CD4-positive, alpha-beta T cell treated with Interleukin-1 beta for 1 hour (primary cell): ENCODE data around the gene ABI2.
"Not testable (repeated sequence)": the region's sequence is repeated elsewhere in the genome, so short reads cannot be mapped to it uniquely, and the experiment has no call there.

Source experiments
- DNase-seq, 2 donors: peaks; one replicate each; pipeline ENCODE4 v3.0.0-alpha.2; 2020 to 2022

ABI2 gene

GRCh38 chr2:203360833-203361430, 32.7 kb downstream of the ABI2 start:
- DNase-seq = no peak

- DNase-seq = no peak
Observed at GRCh38 chr2:203361495-203361894, 33.3 kb downstream of the ABI2 start.

- DNase-seq = no peak
Observed at GRCh38 chr2:203361922-203362321, 33.7 kb downstream of the ABI2 start.

GRCh38 chr2:203366639-203367466, 38.7 kb downstream of the ABI2 start:
- DNase-seq = no peak

GRCh38 chr2:203372706-203373105, 44.5 kb downstream of the ABI2 start:
- not testable (repeated sequence) for DNase-seq

- DNase-seq = no peak
Observed at GRCh38 chr2:203376173-203376572, 48.0 kb downstream of the ABI2 start.

GRCh38 chr2:203379156-203379555, 51.0 kb downstream of the ABI2 start:
- DNase-seq = no peak

- DNase-seq = no peak
Observed at GRCh38 chr2:203383038-203383437, 54.8 kb downstream of the ABI2 start.

- not testable (repeated sequence) for DNase-seq
Observed at GRCh38 chr2:203388153-203388552, 60.0 kb downstream of the ABI2 start.

- DNase-seq = no peak
Observed at GRCh38 chr2:203394519-203395227, 66.5 kb downstream of the ABI2 start.

GRCh38 chr2:203395858-203396257, 67.7 kb downstream of the ABI2 start:
- no peak for DNase-seq

- DNase-seq = no peak
Observed at GRCh38 chr2:203396667-203397066, 68.5 kb downstream of the ABI2 start.

GRCh38 chr2:203399031-203399430, 70.8 kb downstream of the ABI2 start:
- DNase-seq = no peak

- DNase-seq = no peak
Observed at GRCh38 chr2:203400805-203401585, 72.8 kb downstream of the ABI2 start.

- no peak for DNase-seq
Observed at GRCh38 chr2:203404996-203405395, 76.8 kb downstream of the ABI2 start.

- no peak for DNase-seq
Observed at GRCh38 chr2:203407496-203407895, 79.3 kb downstream of the ABI2 start.

- no peak for DNase-seq
Observed at GRCh38 chr2:203412546-203413331, 84.5 kb downstream of the ABI2 start.

- DNase-seq = no peak
Observed at GRCh38 chr2:203413796-203414195, 85.6 kb downstream of the ABI2 start.

- no peak for DNase-seq
Observed at GRCh38 chr2:203418271-203418670, 90.1 kb downstream of the ABI2 start.

GRCh38 chr2:203427061-203427460, 98.9 kb downstream of the ABI2 start:
- no peak for DNase-seq

GRCh38 chr2:203429643-203430042, 101.4 kb downstream of the ABI2 start:
- DNase-seq = not testable (repeated sequence)
